ENCODE measurements around the gene IQCE.

IQCE gene

GRCh38 chr7:2572101-2572842 lies 13.5 kb downstream of the IQCE start:
- Histone ChIP-seq H3K9me3 (ENCODE audit: control insufficient read depth, insufficient read depth, low read length) (no peaks in the 10 kb centered on the region), H3K4me3 (ENCODE audit: low read length) (no peak overlapping the region), H3K27me3 (ENCODE audit: control insufficient read depth, insufficient read depth, low read length) (no peaks in the 10 kb centered on the region), H3K4me1 (ENCODE audit: control insufficient read depth, insufficient read depth, low read length) (0 out of 2 replicates have a peak, but pooled peaks cover 2% of the 10 kb centered on the region), H3K27ac (ENCODE audit: low read length) (no peak overlapping the region), H3K36me3 (ENCODE audit: control insufficient read depth, insufficient read depth, low read length) (no peaks in the 10 kb centered on the region)
- no peak for DNase-seq (ENCODE audit: low read depth, low spot score)
- WGBS (ENCODE audit: insufficient coverage, insufficient read length): no CpG with 5 or more reads among the region's 22 CpGs

DNA sequence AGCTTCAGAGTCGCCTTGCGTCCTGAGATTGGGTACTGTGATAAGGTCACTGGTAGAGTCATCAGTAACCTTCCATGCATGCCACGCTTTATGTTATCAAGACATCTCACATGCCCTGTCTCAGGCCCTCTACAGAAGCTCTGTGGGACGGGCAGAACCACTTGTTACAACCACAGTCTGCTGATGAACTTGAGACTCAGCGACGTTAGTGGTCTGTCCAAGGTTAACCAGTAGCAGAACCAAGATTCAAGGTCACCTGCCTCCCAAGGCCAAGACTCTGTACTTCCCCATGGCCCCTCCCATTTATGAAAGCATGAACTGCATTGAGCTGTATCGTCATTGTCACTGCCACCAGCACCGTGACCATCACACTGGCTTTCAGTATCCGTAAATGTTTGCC lies 15.0 kb downstream of the IQCE start:
- Histone ChIP-seq H3K9me3 (ENCODE audit: control insufficient read depth, insufficient read depth, low read length) (no peaks in the 10 kb centered on the region), H3K27me3 (ENCODE audit: control insufficient read depth, insufficient read depth, low read length) (no peaks in the 10 kb centered on the region), H3K4me3 (ENCODE audit: low read length) (no peak overlapping the region), H3K4me1 (ENCODE audit: control insufficient read depth, insufficient read depth, low read length) (no peaks in the 10 kb centered on the region), H3K27ac (ENCODE audit: low read length) (no peak overlapping the region), H3K36me3 (ENCODE audit: control insufficient read depth, insufficient read depth, low read length) (no peaks in the 10 kb centered on the region)
- DNase-seq (ENCODE audit: low read depth, low spot score): no peak
- no CpG with 5 or more reads among the region's 9 CpGs for WGBS (ENCODE audit: insufficient coverage, insufficient read length)

- Histone ChIP-seq H3K36me3 (ENCODE audit: control insufficient read depth, insufficient read depth, low read length) (no peaks in the 10 kb centered on the region), H3K27me3 (ENCODE audit: control insufficient read depth, insufficient read depth, low read length) (no peaks in the 10 kb centered on the region), H3K27ac (ENCODE audit: low read length) (no peak overlapping the region), H3K9me3 (ENCODE audit: control insufficient read depth, insufficient read depth, low read length) (no peaks in the 10 kb centered on the region), H3K4me1 (ENCODE audit: control insufficient read depth, insufficient read depth, low read length) (no peaks in the 10 kb centered on the region), H3K4me3 (ENCODE audit: low read length) (no peak overlapping the region)
- no peak for DNase-seq (ENCODE audit: low read depth, low spot score)
- WGBS (ENCODE audit: insufficient coverage, insufficient read length): no CpG with 5 or more reads among the region's 21 CpGs
These were observed 16.4 kb downstream of the IQCE start for GRCh38 chr7:2575046-2575732.

DNA sequence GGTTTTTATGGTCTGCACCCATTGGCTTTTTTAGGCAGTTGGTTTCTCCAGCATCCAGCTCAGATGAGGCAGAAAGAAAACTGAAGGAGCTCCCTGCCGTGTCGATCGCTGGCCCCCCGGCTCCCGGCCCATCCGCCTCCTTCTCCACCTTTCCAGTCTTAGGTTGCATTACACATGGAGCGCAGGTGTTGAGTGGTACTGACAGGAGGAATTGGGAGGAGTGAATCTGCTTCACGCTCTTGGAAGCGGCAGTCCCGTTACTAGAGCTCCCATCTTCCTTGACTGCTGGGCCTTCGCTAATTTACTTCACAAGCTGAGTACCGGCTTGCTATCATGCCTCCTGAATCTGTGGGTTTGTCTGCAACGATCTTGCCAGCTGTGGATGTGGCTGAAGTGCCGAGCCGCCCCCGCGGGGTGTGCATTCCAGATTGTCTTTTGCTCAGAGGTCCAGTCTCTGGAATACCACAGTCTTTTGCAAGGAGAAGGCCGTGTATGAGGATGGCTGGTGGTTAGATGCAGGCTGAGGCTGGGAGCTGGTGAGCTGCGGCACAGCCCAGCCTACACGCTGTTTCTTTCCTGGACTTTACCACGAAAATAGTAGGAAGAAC lies 17.1 kb downstream of the IQCE start:
- WGBS (ENCODE audit: insufficient coverage, insufficient read length): no CpG with 5 or more reads among the region's 21 CpGs
- no peak for DNase-seq (ENCODE audit: low read depth, low spot score)
- H3K9me3 ChIP-seq (ENCODE audit: control insufficient read depth, insufficient read depth, low read length): no peaks in the 10 kb centered on the region
- no peaks in the 10 kb centered on the region for H3K36me3 ChIP-seq (ENCODE audit: control insufficient read depth, insufficient read depth, low read length)
- H3K27me3 ChIP-seq (ENCODE audit: control insufficient read depth, insufficient read depth, low read length): no peaks in the 10 kb centered on the region
- no peak overlapping the region for H3K4me3 ChIP-seq (ENCODE audit: low read length)
- no peaks in the 10 kb centered on the region for H3K4me1 ChIP-seq (ENCODE audit: control insufficient read depth, insufficient read depth, low read length)
- no peak overlapping the region for H3K27ac ChIP-seq (ENCODE audit: low read length)

DNA sequence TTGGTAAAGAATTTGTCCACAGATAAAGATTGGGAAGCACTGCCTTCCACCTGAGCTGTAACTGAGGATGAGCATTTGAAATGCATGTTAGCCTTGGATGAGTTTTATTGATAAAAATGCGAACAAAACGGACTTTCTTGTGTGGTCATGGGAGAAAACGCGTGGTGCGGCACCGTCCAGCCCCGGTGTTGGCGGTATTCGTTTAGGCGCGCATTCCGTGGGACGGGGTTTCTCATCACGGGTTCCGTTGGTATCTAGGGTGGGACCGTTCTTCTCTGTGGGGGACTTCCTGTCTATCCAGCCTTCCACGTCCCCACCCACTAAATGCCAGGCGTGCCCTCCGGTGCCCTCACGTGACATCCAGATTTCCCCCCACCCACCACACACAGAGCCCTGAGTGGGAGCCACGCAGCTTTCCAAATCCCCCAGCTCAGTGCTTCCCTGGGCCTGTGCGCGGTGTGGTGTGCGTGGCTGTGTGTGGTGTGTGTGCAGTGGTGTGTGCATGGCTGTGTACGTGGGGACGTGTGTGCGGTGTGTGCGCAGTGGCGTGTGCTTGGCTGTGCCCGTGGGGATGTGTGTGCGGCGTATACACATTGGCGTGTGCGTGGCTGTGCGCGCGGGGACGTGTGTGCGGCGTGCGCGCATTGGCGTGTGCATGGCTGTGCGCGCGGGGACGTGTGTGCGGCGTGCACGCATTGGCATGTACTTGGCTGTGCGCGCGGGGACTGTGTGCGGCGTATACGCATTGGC lies 18.1 kb downstream of the IQCE start:
- no peak for DNase-seq (ENCODE audit: low read depth, low spot score)
- Histone ChIP-seq H3K27ac (ENCODE audit: low read length) (no peak overlapping the region), H3K4me1 (ENCODE audit: control insufficient read depth, insufficient read depth, low read length) (no peaks in the 10 kb centered on the region), H3K27me3 (ENCODE audit: control insufficient read depth, insufficient read depth, low read length) (no peaks in the 10 kb centered on the region), H3K36me3 (ENCODE audit: control insufficient read depth, insufficient read depth, low read length) (no peaks in the 10 kb centered on the region), H3K9me3 (ENCODE audit: control insufficient read depth, insufficient read depth, low read length) (no peaks in the 10 kb centered on the region), H3K4me3 (ENCODE audit: low read length) (no peak overlapping the region)
- WGBS (ENCODE audit: insufficient coverage, insufficient read length): 100% methylated on average over 5 of the region's 56 CpGs

DNA sequence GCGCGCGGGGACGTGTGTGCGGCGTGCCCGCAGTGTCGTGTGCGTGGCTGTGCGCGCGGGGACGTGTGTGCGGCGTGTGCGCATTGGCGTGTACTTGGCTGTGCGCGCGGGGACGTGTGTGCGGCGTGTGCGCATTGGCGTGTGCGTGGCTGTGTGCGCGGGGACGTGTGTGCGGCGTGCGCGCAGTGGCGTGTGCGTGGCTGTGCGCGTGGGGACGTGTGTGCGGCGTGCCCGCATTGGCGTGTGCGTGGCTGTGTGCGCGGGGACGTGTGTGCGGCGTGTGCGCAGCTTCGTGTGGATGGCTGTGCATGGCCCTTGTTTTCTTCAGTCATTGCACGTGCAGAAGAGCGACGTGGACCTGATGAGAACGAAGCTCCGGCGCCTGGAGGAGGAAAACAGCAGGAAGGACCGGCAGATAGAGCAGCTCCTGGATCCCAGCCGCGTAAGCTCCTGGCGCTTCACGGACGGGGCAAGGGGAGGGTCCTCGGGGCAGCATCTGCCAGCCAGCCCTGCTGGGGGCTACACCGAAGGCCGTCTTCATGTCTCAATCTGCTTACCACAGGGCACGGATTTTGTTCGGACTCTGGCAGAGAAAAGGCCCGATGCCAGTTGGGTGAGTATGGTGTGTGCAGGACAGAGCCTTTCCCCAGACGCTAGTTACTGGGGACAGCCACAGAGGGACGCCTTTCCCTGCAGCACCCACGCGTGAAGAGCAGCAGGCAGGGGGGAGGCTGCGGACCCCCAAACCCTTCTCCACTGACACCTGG lies 19.3 kb downstream of the IQCE start:
- Histone ChIP-seq H3K27me3 (ENCODE audit: control insufficient read depth, insufficient read depth, low read length) (no peaks in the 10 kb centered on the region), H3K9me3 (ENCODE audit: control insufficient read depth, insufficient read depth, low read length) (no peaks in the 10 kb centered on the region), H3K4me1 (ENCODE audit: control insufficient read depth, insufficient read depth, low read length) (no peaks in the 10 kb centered on the region), H3K4me3 (ENCODE audit: low read length) (no peak overlapping the region), H3K36me3 (ENCODE audit: control insufficient read depth, insufficient read depth, low read length) (no peaks in the 10 kb centered on the region), H3K27ac (ENCODE audit: low read length) (no peak overlapping the region)
- WGBS (ENCODE audit: insufficient coverage, insufficient read length): no CpG with 5 or more reads among the region's 73 CpGs
- DNase-seq (ENCODE audit: low read depth, low spot score): no peak

DNA sequence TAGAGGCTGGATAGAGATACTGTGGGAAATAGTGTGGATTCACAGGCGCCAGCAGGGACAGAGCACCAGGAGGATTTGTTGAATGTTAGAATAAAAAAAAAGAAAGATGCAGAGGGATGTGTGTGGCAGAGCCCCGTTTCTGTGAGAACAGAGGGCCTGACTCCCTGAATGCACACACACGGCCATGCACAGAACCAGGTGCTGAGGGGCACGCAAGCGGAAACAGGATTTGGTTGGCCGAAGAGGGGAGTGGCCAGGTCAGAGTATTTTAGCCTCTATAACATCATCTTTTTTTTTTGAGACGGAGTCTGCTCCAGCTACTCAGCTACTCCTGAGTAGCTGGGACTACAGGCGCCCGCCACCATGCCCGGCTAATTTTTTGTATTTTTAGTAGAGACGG lies 21.9 kb downstream of the IQCE start:
- no peak overlapping the region for H3K27ac ChIP-seq (ENCODE audit: low read length)
- no peak overlapping the region for H3K4me3 ChIP-seq (ENCODE audit: low read length)
- peaks cover 2% of the 10 kb centered on the region; the same call in 1 of the 2 replicates for H3K4me1 ChIP-seq (ENCODE audit: control insufficient read depth, insufficient read depth, low read length)
- DNase-seq (ENCODE audit: low read depth, low spot score): no peak
- H3K36me3 ChIP-seq (ENCODE audit: control insufficient read depth, insufficient read depth, low read length): no peaks in the 10 kb centered on the region
- WGBS (ENCODE audit: insufficient coverage, insufficient read length): no CpG with 5 or more reads among the region's 11 CpGs
- no peaks in the 10 kb centered on the region for H3K27me3 ChIP-seq (ENCODE audit: control insufficient read depth, insufficient read depth, low read length)
- H3K9me3 ChIP-seq (ENCODE audit: control insufficient read depth, insufficient read depth, low read length): no peaks in the 10 kb centered on the region

DNA sequence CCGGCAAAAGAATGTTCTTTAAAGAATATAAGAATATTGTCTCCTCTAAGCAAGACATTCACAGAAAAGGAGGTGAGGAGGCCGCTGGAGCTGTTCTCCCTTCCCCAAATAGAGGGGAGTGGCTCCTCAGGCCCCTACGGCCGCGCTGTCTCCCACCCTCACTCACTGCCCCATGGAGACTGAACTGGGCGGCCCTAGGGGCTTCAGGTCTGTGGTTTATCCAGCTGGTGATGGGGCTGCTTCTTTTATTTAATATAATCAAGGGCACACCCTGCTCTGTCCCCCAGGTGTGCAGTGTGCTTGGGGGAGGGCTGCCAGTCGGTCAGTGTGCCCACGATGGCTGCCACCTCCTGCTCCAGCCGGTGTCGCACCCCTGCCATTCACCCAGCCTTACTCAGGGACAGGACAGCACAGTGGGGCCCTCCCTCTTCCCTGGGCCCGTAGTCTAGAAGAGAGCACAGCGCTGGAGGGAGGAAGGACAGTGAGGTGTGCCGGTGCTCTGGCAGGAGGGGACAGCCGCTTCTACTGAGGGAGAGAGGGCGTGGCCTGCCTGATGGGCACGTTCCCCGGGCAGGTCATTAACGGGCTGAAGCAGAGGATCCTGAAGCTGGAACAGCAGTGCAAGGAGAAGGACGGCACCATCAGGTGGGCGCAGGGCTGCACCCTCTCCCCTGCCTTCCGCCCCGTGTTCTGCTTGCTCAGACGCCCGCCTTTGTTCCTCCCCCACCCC lies 23.4 kb downstream of the IQCE start:
- DNase-seq (ENCODE audit: low read depth, low spot score): no peak
- Histone ChIP-seq H3K36me3 (ENCODE audit: control insufficient read depth, insufficient read depth, low read length) (no peaks in the 10 kb centered on the region), H3K4me3 (ENCODE audit: low read length) (no peak overlapping the region), H3K9me3 (ENCODE audit: control insufficient read depth, insufficient read depth, low read length) (no peaks in the 10 kb centered on the region), H3K27ac (ENCODE audit: low read length) (no peak overlapping the region), H3K27me3 (ENCODE audit: control insufficient read depth, insufficient read depth, low read length) (no peaks in the 10 kb centered on the region), H3K4me1 (ENCODE audit: control insufficient read depth, insufficient read depth, low read length) (peaks cover 3% of the 10 kb centered on the region; the same call in 1 of the 2 replicates)
- WGBS (ENCODE audit: insufficient coverage, insufficient read length): no CpG with 5 or more reads among the region's 24 CpGs

DNA sequence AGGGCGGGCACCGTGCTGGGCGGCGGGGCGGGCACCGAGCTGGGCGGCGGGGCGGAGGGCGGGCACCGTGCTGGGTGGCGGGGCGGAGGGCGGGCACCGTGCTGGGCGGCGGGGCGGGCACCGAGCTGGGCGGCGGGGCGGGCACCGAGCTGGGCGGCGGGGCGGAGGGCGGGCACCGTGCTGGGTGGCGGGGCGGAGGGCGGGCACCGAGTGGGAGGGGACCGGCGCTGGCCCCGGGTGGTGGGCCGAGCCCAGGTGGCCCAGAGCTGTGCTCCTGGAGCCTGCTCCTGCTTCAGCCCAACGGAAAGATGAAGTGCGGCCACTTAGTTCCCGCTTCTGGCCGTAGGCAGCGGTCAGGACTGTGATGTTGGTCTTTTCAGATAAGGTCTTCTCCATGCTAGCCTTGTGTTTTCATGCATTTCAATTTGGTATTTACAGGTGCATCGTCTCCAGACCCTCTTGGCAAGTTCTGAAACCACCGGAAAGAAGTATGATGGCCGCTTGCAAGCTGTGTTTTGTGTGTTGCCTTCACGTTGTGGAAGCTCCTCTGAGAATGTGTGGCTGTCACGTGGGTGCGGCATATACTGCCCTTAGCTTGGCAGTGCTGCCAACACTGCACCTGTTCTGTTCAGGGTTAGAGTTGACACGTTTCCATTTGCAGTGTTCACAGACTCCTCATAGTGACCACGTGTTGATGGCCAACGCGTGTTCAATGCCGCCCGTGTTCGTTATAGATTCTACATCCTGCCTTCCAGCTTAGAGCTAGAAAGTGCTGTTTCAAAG lies 25.2 kb downstream of the IQCE start:
- no peaks in the 10 kb centered on the region for H3K36me3 ChIP-seq (ENCODE audit: control insufficient read depth, insufficient read depth, low read length)
- no CpG with 5 or more reads among the region's 54 CpGs for WGBS (ENCODE audit: insufficient coverage, insufficient read length)

More for the DNA sequence above, 25.2 kb downstream of the IQCE start:
- H3K4me3 ChIP-seq (ENCODE audit: low read length): no peak overlapping the region
- no peak for DNase-seq (ENCODE audit: low read depth, low spot score)
- no peaks in the 10 kb centered on the region for H3K9me3 ChIP-seq (ENCODE audit: control insufficient read depth, insufficient read depth, low read length)
- H3K4me1 ChIP-seq (ENCODE audit: control insufficient read depth, insufficient read depth, low read length): peaks cover 3% of the 10 kb centered on the region; the same call in 1 of the 2 replicates
- H3K27ac ChIP-seq (ENCODE audit: low read length): no peak overlapping the region
- no peaks in the 10 kb centered on the region for H3K27me3 ChIP-seq (ENCODE audit: control insufficient read depth, insufficient read depth, low read length)

All from iPS DF 6.9 (cell line).